Measurements from ENCODE around the gene NOX1. TPM values are rescaled to one million over a fixed set of nuclear protein-coding genes. Genes with fewer than 3 reads are reported as not detected.
"Not testable (repeated sequence)": the region's sequence is repeated elsewhere in the genome, so short reads cannot be mapped to it uniquely, and the experiment has no call there.

The NOX1 gene
- total RNA-seq, 1 experiment from 2014 or later = not detected

DNA sequence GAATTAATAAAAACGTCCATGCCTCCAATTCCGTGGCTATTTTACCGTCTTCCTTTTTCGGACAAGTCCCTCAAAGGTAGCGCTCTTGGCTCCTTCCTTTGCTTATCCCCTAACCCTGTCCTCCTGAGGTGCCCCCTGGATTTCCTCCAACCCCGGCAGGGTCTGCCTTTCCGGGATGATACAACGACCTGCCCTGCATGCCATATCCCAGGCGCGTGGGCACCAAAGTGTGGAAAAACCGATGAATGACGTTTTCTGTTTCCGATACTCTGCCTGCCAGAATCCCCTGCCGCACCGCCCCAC is 54.7 kb downstream of the NOX1 start:
- DNase-seq = no peak
- POLR2A ChIA-PET (ENCODE audit: unreplicated experiment) = no interaction called here
- TF ChIP-seq, protein P1, sequence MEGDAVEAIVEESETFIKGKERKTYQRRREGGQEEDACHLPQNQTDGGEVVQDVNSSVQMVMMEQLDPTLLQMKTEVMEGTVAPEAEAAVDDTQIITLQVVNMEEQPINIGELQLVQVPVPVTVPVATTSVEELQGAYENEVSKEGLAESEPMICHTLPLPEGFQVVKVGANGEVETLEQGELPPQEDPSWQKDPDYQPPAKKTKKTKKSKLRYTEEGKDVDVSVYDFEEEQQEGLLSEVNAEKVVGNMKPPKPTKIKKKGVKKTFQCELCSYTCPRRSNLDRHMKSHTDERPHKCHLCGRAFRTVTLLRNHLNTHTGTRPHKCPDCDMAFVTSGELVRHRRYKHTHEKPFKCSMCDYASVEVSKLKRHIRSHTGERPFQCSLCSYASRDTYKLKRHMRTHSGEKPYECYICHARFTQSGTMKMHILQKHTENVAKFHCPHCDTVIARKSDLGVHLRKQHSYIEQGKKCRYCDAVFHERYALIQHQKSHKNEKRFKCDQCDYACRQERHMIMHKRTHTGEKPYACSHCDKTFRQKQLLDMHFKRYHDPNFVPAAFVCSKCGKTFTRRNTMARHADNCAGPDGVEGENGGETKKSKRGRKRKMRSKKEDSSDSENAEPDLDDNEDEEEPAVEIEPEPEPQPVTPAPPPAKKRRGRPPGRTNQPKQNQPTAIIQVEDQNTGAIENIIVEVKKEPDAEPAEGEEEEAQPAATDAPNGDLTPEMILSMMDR (conservative IDR thresholded peaks at IDR 0.05) = no peak
- no peaks in the 10 kb centered on the region for H3K27me3 ChIP-seq (ENCODE audit: insufficient read depth, low read depth)
- no peaks in the 10 kb centered on the region for H3K9me2 ChIP-seq (ENCODE audit: insufficient read depth)
- H3K4me1 ChIP-seq (replicated peaks; ENCODE audit: insufficient read depth) = peaks cover 5% of the 10 kb centered on the region; the same call in 1 of the 2 replicates
- intact Hi-C loops (cut with micrococcal nuclease; ENCODE audit: unreplicated experiment) = no loop called here
- peaks cover 13% of the 10 kb centered on the region for H3K79me2 ChIP-seq (ENCODE audit: low read depth)
- 0 out of 2 replicates have a peak, but pooled peaks cover 7% of the 10 kb centered on the region for H3F3A ChIP-seq (ENCODE audit: insufficient read depth, low read depth)
- no peaks in the 10 kb centered on the region for H3K9me3 ChIP-seq (ENCODE audit: insufficient read depth, low read depth)
- no peaks in the 10 kb centered on the region for H4K20me1 ChIP-seq (ENCODE audit: insufficient read depth)
- TSS peak; percentile 85 for BruUV-seq (replicated peaks)
- H2AFZ ChIP-seq = peak overlapping the region; percentile 99
- H3K4me2 ChIP-seq = peak overlapping the region; percentile 95
- no peaks in the 10 kb centered on the region for H3K36me3 ChIP-seq (ENCODE audit: low read depth)
- peak overlapping the region; percentile 60 for H3K27ac ChIP-seq
- H3K4me3 ChIP-seq = peak overlapping the region; percentile 95
- CTCF ChIA-PET = no interaction called here

DNA sequence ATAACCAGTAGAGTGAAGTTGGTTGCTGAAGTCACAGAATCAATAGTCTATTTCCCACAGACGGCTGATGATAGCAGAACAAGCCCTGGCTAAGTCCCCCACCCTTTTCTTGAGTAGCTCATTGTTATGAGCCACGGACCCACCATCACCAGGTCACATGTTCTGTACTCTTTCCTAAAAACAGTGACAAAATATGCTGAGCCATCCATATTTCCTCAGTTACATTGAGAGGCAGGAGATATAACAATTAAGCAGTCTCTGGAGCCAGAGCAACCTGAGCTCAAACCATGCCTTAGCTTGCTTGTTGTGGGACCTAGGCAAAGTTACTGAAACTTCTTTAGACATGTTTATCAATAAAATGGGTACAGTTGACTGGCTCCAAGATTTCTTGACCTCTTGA is 56.8 kb downstream of the NOX1 start:
- intact Hi-C loops (cut with micrococcal nuclease; ENCODE audit: unreplicated experiment) = no loop called here
- CTCF ChIA-PET = no interaction called here
- Histone ChIP-seq H3K4me2 (no peak overlapping the region), H3K4me3 (no peak overlapping the region), H3K27me3 (ENCODE audit: insufficient read depth, low read depth) (no peaks in the 10 kb centered on the region), H3K9me3 (ENCODE audit: insufficient read depth, low read depth) (no peaks in the 10 kb centered on the region), H3K27ac (no peak overlapping the region), H4K20me1 (ENCODE audit: insufficient read depth) (no peaks in the 10 kb centered on the region), H3K4me1 (replicated peaks; ENCODE audit: insufficient read depth) (peaks cover 9% of the 10 kb centered on the region), H3K36me3 (ENCODE audit: low read depth) (no peaks in the 10 kb centered on the region), H3F3A (ENCODE audit: insufficient read depth, low read depth) (0 out of 2 replicates have a peak, but pooled peaks cover 7% of the 10 kb centered on the region), H3K9me2 (ENCODE audit: insufficient read depth) (no peaks in the 10 kb centered on the region), H3K79me2 (ENCODE audit: low read depth) (peaks cover 13% of the 10 kb centered on the region), H2AFZ (no peak overlapping the region)
- TF ChIP-seq EZH2 (IDR thresholded peaks at IDR 0.05; ENCODE audit: low read depth) = no peak
- TF ChIP-seq, protein P1 (conservative IDR thresholded peaks at IDR 0.05) = no peak
- DNase-seq = no peak
- POLR2A ChIA-PET (ENCODE audit: unreplicated experiment) = no interaction called here
- BruUV-seq (replicated peaks) = no TSS peak

DNA sequence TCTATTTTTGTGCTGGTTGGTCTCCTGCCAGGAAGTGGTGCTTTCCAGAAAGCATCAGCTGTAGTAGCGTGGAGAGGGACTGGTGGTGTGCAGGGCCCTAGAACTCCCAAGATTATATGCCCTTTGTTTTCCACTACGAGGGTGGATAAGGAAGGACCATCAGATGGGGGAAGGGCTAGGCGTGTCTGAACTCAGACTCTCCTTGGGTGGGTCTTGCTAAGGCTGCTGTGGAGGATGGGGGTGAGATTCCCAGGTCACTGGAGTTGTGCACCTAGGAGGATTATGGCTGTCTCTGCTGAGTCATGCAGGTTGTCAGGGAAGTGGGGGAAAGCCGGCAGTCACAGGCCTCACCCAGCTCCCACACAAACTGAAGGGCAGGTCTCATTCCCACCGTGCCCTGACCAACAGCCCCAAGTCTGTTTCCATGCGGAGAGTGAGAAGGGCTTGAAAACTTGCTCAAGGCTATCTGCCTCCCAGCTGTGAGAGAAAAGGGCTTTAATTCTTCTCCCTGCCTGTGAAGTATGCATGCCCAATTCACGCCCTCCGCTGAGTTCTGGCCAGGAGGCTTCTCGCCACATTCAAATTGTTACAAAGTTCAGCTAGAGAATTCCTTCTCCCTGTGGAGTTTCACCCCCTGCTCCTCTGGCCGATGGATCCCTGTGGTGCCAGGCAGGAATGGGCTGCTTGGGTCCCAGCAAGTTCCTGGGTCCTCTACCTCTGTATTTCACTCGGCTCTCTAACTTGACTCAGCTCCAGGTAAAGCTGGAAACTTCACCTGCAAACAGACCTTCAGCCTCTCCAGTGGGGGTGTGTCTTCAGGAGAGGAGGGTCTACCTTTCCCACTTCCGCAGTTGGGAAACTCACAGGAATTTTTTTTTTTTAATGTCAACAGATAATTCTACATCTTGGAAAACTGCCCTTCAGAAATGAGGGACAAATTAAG is 61.7 kb downstream of the NOX1 start:
- intact Hi-C loops (cut with micrococcal nuclease; ENCODE audit: unreplicated experiment) = no loop called here
- peak in 1 of 2 experiments; percentile 41 for DNase-seq
- Histone ChIP-seq H3F3A (ENCODE audit: insufficient read depth, low read depth) (no peaks in the 10 kb centered on the region), H3K9me3 (ENCODE audit: insufficient read depth, low read depth) (no peaks in the 10 kb centered on the region), H3K4me2 (no peak overlapping the region), H3K27me3 (ENCODE audit: insufficient read depth, low read depth) (no peaks in the 10 kb centered on the region), H3K27ac (peak overlapping the region; percentile 3; the same call in 1 of the 2 replicates), H3K9me2 (ENCODE audit: insufficient read depth) (no peaks in the 10 kb centered on the region), H3K4me1 (replicated peaks; ENCODE audit: insufficient read depth) (peaks cover 17% of the 10 kb centered on the region), H3K36me3 (ENCODE audit: low read depth) (no peaks in the 10 kb centered on the region), H2AFZ (peak overlapping the region; percentile 43; the same call in 1 of the 2 replicates), H3K79me2 (ENCODE audit: low read depth) (no peaks in the 10 kb centered on the region), H4K20me1 (ENCODE audit: insufficient read depth) (no peaks in the 10 kb centered on the region), H3K4me3 (no peak overlapping the region)
- TF ChIP-seq, protein P1 (conservative IDR thresholded peaks at IDR 0.05) = no peak
- no peak for TF ChIP-seq EZH2 (IDR thresholded peaks at IDR 0.05; ENCODE audit: low read depth)
- ChIA-PET CTCF (no interaction called here), POLR2A (ENCODE audit: unreplicated experiment) (interaction anchor here (0.6 kb wide), 1 partner anchor 10 kb away, joined by 5 read pairs; no protein-coding TSS in a partner anchor)
- BruUV-seq (replicated peaks) = TSS peak; percentile 90

DNA sequence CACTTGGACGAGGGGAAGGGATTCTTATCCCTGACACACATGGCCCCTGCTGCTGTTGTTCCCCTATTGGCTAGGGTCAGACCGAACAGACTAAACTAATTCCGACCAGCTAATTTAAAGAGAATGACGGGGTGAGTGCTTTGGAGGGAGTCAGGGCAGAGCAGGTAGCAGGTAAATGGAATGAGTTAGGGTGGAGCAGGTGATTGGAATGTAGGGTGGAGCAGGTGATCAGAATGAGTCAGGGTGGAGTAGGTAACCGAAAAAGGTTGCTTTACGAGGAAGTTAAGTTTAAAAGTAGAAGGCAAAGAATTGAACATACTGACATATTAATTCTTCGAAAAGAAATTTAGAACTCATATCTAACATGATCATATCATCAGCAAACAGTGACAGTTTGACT is 65.9 kb downstream of the NOX1 start:
- peak in 1 of 2 experiments; percentile 37 for DNase-seq

More for the DNA sequence above, 65.9 kb downstream of the NOX1 start:
- H2AFZ ChIP-seq; H3K9me2 ChIP-seq (ENCODE audit: insufficient read depth); POLR2A ChIA-PET (ENCODE audit: unreplicated experiment); H3K36me3 ChIP-seq (ENCODE audit: low read depth); BruUV-seq (replicated peaks); H3F3A ChIP-seq (ENCODE audit: insufficient read depth, low read depth); CTCF ChIA-PET; H4K20me1 ChIP-seq (ENCODE audit: insufficient read depth); H3K27me3 ChIP-seq (ENCODE audit: insufficient read depth, low read depth); H3K9me3 ChIP-seq (ENCODE audit: insufficient read depth, low read depth); H3K4me3 ChIP-seq; H3K79me2 ChIP-seq (ENCODE audit: low read depth); H3K27ac ChIP-seq; intact Hi-C loops (cut with micrococcal nuclease; ENCODE audit: unreplicated experiment): not testable (repeated sequence)
- Histone ChIP-seq H3K4me2 (peak overlapping the region; percentile 28; the same call in 1 of the 2 replicates), H3K4me1 (replicated peaks; ENCODE audit: insufficient read depth) (peaks cover 17% of the 10 kb centered on the region)

All from PC-9 (cell line).